NCI-H1417 treated with DMSO at 0.1 percent for 48 hours (cell line): ENCODE data around the gene ENSA.
A peak's percentile ranks its signal among the peaks of the same experiment; 100 is the strongest.
"Not testable (repeated sequence)": the region's sequence is repeated elsewhere in the genome, so short reads cannot be mapped to it uniquely, and the experiment has no call there.

ENCODE experiments used
- DNase-seq: peaks from one replicate; lab custom pipeline; 2025; lab: John Stamatoyannopoulos, UW

The ENSA gene

DNA sequence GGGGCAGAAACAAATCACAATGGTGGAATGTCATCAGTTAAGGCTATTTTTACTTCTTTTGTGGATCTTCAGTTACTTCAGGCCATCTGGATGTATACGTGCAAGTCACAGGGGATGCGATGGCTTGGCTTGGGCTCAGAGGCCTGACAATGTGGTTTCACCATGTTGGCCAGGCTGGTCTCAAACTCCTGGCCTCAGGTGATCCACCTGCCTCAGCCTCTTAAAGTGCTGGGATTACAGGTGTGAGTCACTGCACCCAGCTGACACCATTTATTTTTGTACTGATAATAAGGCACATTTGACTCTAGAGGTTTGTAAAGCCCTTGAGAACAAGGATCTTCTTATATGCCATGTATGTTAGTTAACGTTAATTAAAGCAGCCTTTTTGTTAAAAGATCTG, 48.4 kb downstream of the ENSA start:
- not testable (repeated sequence) for DNase-seq

DNA sequence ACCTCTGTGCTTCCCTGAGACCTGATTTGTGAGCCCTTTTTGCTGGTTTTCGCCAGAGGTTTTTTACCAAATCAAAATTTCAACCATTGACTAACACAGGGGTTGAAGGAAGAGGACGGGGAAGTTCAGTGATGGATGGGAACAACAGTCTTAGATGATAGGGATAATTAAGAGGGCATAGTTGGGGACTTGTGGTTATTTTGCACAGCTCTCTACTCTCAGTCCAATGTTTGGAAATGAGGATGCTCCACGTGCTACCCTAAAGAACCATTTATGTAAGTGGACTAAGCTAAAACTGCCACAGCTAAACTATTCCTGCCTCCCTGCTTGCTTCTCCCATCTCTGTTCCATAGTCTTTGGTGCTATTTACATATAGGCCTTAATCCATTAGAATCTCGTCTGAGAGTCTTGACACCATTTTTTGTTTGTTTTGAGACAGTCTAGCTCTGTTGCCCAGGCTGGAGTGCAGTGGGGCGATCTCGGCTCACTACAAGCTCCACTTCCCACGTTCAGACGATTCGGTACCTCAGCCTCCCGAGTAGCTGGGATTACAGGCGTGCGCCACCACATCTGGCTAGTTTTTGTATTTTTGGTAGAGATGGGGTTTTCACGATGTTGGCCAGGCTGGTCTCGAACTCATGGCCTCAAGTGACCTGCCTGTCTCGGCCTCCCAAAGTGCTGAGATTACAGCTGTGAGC, 49.3 kb downstream of the ENSA start:
- no peak for DNase-seq

DNA sequence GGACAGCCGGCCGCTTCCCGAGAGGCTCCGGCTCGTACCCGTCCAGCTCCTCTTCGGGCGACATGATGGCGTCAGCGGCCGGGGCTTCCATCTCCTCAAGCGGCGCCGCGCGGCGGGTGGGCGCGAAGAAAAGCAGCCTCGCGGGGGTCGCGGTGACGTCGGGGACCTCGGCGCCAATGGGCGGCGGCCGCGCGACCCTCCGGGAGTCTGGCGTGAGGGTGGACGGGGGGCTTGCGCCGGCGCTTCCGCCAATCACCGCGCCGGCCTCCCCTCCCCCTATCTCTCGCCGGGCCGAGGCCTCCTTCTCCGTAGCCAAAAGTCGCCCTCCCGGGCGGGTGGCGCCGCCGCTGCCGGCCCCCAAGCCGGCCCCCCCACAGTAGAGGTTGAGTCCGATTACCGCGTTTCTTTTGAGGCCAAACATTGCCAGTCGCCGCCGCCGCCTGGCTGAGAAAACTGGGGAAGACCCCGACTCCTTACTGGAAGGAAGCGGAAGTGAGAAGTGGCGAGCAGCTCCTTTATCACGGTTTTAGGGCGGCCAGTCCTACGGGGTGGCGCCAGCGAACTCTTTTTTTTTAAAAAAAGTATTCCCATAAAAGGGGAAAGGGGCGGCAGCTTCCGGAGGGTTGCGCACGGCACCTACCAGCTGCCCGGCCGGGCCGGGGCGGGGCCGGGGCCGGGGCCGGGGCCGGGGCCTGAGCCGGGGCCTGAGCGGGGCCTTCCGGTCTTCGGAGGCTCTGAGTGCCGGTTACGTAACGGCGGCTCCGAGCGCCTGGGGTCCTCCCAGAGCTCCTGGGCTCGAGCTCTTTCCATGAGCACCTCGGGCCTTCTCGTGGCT, 50.1 kb downstream of the ENSA start, which contains the start of gene MCL1:
Gene MCL1, minus strand, starts transcription at position 501 of the 835 bp plus-strand sequence. Its CDS starts 80 bp downstream, at position 421.
- DNase-seq, result peak; percentile 88

DNA sequence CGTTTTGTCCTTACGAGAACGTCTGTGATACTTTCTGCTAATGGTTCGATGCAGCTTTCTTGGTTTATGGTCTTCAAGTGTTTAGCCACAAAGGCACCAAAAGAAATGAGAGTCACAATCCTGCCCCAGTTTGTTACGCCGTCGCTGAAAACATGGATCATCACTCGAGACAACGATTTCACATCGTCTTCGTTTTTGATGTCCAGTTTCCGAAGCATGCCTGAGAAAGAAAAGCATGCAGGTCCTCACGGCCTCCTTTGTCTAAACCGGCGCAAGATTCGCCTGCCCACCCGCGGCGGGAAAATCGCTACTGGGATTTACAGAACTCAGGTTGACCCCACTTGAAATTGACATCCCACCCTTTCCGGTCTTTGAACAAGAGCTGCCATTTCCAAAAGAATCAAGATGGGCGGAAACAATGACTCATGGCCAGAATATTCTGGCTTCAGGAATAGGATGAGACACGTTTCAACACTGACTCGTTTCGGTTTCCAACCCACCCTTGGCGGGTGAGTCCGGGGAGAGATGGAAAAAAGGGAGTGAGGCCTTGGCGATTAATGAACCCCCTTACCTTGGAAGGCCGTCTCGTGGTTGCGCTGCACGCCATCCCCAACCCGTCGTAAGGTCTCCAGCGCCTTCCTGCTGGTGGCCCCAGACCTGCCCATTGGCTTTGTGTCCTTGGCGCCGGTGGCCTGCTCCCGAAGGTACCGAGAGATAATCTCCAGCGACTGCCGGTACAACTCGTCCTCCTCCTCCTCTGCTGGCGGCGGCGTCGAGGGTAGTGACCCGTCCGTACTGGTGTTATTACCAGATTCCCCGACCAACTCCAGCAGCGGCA, 50.9 kb downstream of the ENSA start:
- no peak for DNase-seq

DNA sequence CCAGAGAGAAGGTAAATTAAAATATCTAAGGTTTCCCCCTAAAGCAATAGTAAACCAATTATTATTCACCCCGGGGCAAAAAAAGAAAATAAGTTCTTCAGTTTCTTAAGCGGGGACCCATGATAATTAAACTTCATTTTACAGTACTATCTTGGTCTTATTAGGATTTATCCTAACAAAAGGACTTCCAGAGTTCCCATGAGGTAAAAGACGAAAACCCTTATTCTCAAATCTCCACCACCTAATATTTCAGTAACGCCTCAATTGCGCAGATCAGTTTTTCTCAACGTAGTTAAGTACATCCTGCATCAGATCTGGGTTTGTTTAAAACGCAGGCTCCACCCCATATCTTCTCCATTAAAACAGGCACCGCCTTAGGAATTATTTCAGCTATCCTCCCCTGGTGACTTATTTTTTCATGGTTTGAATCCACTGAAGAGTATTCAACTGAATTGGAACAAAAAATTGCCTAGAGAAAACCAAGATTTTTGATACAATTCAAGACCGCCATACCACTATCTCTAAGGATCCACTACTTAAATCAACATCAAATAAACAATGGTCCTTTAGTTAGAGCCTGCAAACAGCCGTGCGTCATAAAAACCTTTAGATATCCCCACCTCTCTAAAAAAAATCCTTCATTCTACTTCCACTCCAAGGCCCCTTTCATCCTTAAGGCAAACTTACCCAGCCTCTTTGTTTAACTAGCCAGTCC, 51.7 kb downstream of the ENSA start:
- no peak for DNase-seq

DNA sequence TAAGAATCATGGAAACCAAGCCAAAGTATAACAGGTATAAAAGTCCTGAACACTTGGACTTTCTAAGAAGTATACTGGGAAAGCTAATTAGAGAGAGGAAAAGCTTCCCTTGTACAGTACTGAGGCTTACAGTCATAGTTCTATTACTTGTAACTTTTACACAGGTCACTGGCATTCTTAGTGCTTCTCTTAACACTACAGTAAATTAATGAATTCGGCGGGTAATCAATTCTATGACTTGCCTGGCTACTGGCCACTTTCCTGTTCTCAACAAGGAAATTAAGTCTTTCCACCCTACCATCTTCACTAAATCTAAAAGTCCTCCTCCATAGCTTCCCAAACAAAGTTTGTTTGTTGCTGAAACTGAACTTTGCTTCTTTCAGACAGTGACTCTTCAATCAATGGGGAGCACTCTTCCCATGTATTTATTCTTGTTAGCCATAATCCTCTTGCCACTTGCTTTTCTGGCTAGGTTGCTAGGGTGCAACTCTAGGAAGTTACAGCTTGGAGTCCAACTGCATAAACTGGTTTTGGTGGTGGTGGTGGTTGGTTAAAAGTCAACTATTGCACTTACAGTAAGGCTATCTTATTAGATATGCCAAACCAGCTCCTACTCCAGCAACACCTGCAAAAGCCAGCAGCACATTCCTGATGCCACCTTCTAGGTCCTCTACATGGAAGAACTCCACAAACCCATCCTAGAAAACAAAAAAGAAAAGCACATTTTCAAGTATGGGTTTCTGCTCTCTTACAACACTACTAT, 52.4 kb downstream of the ENSA start:
- DNase-seq, result no peak

DNA sequence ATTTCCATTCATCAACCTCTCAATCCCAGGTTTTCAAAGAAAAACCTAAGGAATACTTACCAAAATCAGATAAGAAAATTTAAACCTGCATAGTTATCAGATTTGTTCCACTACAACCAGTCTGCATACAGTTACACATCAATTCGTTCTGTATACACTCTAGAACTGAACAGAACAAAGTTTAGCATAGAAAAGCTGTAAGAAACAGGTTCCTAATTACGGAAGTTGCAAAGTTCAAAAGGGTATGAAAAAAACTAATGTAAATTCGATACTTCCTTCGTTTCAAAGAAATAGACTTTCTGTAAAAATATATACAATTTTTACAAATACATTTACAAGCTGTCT, 53.1 kb downstream of the ENSA start:
- DNase-seq, result no peak

DNA sequence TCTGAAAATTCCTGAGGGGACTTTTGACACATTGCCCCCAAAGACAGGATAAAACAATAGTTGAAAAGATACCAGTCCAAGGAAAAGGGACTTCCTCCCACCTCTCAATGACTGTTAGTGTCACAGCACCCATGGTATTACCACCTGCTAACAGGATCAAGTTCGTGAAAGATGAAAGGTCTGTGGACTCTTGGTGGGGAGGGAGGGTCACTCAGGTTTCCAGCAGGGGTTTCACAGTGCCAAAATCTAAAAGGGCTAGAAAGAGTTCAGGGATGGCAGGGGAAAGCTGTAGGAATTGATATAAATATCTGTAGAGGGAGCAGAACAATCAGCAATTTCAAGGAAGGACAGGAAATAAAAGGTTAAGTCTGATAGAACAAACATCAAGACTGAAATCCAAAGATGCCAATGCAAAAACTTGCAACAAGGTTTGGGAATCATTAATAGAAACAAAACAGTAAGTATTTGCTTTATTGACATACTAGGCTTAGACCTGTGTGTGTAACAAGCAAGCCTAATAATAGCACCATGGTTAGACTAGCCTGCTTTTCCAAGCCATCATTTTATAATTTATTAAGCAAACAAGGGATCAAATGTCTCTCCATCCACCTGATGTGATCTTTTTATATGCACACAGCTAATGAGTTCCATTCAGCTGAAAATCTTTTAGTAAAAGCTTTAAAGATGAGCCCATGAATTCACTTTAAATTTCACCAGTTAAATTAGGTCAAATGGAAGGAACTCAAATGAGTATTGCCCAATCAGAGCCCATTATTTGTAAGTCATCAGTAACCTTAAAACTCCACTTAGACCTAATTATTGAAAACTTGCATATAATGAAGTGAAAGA, 53.7 kb downstream of the ENSA start:
- no peak for DNase-seq

DNA sequence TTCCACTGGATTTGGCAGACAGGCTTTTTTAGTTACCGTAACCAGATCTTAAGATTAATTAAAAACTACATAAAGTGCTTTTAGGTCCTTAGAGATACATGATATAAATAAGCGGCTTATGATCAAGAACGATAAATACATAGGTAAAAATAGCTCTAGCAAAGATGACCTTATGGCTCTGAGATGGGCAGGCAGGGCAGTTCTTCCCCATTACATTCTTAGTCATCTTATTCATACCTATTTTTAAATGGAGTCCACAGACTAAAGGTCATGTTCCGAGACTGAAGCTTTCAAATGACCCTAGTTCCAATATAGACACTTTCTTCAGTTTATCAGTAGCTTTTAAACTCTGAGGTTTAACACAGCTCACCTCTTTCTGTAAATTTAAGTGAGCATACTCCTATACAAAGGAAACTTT, 54.3 kb downstream of the ENSA start:
- no peak for DNase-seq

DNA sequence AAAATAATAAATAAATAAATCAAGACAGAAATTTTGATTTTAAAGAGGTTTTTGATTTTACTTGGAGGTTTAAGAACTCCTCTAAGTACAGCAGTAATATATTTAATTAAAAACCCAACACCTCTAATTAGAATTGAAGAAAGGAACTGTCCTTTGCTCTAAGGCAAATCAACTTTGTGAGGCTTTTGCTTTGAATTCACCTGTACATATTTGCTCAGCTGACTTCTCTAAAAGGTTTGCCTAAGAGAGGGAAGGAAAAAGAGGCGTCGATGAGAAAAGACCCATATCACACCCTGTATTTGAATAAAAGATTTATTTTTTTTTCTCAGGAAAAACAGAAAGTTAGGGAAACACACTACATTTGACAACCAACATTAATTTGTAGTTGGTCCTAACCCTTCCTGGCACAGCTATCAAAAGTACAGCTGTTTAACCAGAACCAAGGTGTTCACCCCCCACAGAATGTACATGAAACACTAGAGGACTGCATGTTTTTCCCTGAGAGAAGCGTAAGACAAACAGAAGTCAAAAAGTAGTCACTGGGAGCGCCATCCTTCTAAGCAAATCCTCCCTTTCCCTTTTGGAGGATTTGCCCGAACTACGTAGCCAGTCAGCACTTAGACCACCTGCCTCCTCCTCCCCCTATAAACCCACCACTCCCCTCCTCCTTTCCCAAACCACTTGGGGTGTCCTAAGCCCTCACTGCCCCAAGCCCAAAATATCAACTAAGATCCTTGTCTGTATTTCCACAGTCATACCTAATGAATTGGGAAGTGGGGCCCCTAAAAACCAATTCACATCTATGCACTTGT, 54.9 kb downstream of the ENSA start:
- DNase-seq, result no peak

DNA sequence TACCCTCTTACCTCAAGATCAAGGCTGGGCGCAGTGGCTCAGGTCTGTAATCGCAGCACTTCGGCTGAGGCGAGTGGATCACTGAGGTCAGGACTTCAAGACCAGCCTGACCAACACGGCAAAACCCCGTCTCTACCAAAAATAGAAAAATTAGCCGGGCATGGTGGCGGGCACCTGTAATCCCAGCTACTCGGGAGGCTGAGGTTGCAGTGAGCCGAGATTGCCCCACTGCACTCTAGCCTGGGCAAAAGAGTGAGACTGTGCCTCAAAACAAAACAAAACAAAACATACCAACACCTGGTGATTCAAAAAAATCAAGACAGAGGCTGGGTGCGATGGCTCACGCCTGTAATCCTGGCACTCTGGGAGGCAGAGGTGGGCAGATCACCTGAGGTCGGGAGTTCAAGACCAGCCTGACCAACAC, 55.8 kb downstream of the ENSA start:
- DNase-seq, result not testable (repeated sequence)

DNA sequence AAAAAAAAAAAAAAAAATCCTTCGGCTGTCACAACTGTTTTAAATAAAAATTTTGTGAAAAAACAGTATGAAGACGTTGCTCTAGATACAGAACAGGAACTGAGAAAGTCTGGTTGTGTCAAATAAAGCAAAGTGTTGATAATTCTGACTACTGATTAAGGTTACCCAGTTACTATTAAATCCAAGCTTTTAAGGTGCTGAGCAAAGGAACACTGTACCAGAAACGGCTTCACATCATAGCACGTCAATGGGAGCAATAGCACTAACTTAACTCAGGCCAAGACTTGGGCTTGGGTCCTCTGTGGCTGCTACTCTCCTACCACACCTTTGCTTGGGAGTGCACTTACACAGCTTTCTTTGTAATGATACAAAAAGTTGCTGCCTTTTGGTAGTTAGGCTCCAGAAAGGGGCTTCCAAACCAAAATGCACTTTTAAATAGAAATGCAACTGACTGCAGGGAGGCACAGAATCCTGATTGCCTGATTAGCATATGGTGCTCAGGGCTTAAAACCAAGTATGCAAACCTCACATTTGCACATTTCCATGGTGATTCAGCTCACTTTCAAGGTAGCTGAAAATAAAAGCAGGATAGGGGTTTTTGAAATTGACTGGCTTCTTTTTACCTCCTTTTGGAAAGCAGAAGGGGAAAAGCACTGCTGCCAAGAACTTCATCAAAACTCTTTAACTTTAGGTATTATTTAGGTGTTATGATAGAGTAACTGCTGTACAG, 56.3 kb downstream of the ENSA start:
- DNase-seq, result no peak
